GM18502 (cell line): Measurements from ENCODE around the gene STAT6.
"Not testable (repeated sequence)": the region's sequence is repeated elsewhere in the genome, so short reads cannot be mapped to it uniquely, and the experiment has no call there.

Source experiments
- ATAC-seq: cut with Tn5 transposase; IDR thresholded peaks from one replicate; pipeline ENCODE4 v1.9.1; 2021; ENCODE audit warnings: mild to moderate bottlenecking; ENCODE audit not compliant: unreplicated experiment, poor library complexity

The STAT6 gene

GRCh38 chr12:57055824-57056223, 55.3 kb downstream of the STAT6 start:
- no peak for ATAC-seq

- not testable (repeated sequence) for ATAC-seq
Observed at GRCh38 chr12:57053901-57054300, 57.3 kb downstream of the STAT6 start.

GRCh38 chr12:57053146-57053545, 58.0 kb downstream of the STAT6 start:
- not testable (repeated sequence) for ATAC-seq

- no peak for ATAC-seq
Observed at GRCh38 chr12:57051011-57051410, 60.2 kb downstream of the STAT6 start.

- ATAC-seq: no peak
Observed at GRCh38 chr12:57049890-57050289, 61.3 kb downstream of the STAT6 start, which contains the start of gene MYO1A. MYO1A (minus strand) TSS chr12:57050129; CDS start chr12:57048323, 1,806 bp downstream.

- ATAC-seq: no peak
Observed at GRCh38 chr12:57049119-57049446, 62.1 kb downstream of the STAT6 start.

- ATAC-seq: no peak
Observed at GRCh38 chr12:57048423-57049118, 62.6 kb downstream of the STAT6 start.

GRCh38 chr12:57047981-57048380, 63.2 kb downstream of the STAT6 start:
- no peak for ATAC-seq

- ATAC-seq: no peak
Observed at GRCh38 chr12:57046947-57047890, 63.9 kb downstream of the STAT6 start.

- no peak for ATAC-seq
Observed at GRCh38 chr12:57046086-57046791, 64.9 kb downstream of the STAT6 start.
